Central memory CD8-positive, alpha-beta T cell (primary cell): ENCODE results near the gene PITRM1.
"Not testable (repeated sequence)": the region's sequence is repeated elsewhere in the genome, so short reads cannot be mapped to it uniquely, and the experiment has no call there.

Source experiments
- ATAC-seq: fragments of 150-1000 bp; cut with Tn5 transposase; replicated peaks from 2 replicates; pipeline ENCODE4 v1.10.0; 2022; ENCODE audit warnings: mild to moderate bottlenecking, moderate FRiP score, moderate number of reproducible peaks; ENCODE audit not compliant: poor library complexity, severe bottlenecking; ENCODE audit errors: extremely low read depth
- DNase-seq, 2 donors: peaks; one replicate each; pipeline ENCODE4 v3.0.0; 2021; ENCODE audit warnings: low spot score in 2 of 2
- H3K27ac Mint-ChIP-seq: one replicate; pipeline ENCODE4 v1.8.0; 2022; ENCODE audit warnings: low read depth, mild to moderate bottlenecking, moderate library complexity, mixed read lengths
- H3K27me3 Mint-ChIP-seq: one replicate; pipeline ENCODE4 v1.8.0; 2022; ENCODE audit warnings: mixed read lengths
- H3K36me3 Mint-ChIP-seq: one replicate; pipeline ENCODE4 v1.8.0; 2022; ENCODE audit warnings: mild to moderate bottlenecking, moderate library complexity, mixed read lengths; ENCODE audit not compliant: insufficient read depth
- H3K4me1 Mint-ChIP-seq: one replicate; pipeline ENCODE4 v1.8.0; 2022; ENCODE audit warnings: mixed read lengths
- H3K4me3 Mint-ChIP-seq: one replicate; pipeline ENCODE4 v1.8.0; 2022; ENCODE audit warnings: mild to moderate bottlenecking, moderate library complexity, mixed read lengths
- H3K9me3 Mint-ChIP-seq: one replicate; pipeline ENCODE4 v1.8.0; 2022; ENCODE audit warnings: mixed read lengths

PITRM1 gene

DNA sequence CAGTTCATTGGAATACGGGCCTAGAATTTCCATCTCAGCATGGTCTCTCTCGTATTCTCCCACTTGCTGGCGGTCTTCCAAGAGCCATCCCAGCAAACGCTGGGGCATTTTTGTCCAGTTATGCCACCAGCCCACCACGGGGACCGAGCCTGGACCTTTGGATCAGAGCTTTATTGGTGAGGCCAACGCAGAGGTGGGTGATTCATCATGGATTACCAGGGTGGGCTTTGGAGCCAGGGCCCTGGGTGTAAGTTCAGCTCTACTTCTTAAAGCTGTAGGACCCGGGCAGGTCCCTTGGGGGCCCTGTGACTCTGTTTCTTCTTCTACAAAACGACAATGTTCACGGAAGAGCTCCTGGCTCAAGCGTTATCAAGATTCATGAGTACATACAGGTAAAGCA lies 22.7 kb upstream of the PITRM1 start:
- Mint-ChIP-seq H3K4me1 (peaks cover 29% of the 10 kb centered on the region), H3K9me3 (no peaks in the 10 kb centered on the region), H3K27ac (no peak overlapping the region), H3K4me3 (no peak overlapping the region), H3K36me3 (no peaks in the 10 kb centered on the region), H3K27me3 (peaks cover 43% of the 10 kb centered on the region)
- DNase-seq, result no peak
- no peak for ATAC-seq

DNA sequence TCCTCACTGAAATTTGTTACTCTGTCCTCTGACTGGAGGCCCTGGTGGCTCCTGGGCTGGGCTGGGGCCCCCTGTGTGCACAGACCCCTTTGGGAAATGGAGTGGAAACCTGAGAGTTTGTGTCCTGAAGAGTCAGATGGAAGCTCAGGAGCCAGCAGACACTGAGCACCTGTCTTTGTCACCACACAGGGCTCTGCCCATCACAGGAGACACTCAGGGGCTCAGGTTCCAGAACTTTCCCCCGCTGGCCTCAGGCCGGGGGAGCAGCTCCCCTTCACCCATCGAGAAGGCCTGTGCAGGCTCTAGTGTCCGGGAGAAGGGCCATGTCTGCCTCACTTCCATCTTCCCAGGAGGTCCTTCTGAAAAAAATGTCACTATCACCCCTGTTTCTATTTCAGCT lies 22.3 kb upstream of the PITRM1 start:
- peaks cover 39% of the 10 kb centered on the region for H3K27me3 Mint-ChIP-seq
- H3K9me3 Mint-ChIP-seq, result no peaks in the 10 kb centered on the region
- no peak for DNase-seq
- peaks cover 29% of the 10 kb centered on the region for H3K4me1 Mint-ChIP-seq
- H3K27ac Mint-ChIP-seq, result no peak overlapping the region
- H3K36me3 Mint-ChIP-seq, result no peaks in the 10 kb centered on the region
- ATAC-seq, result no peak
- H3K4me3 Mint-ChIP-seq, result no peak overlapping the region

DNA sequence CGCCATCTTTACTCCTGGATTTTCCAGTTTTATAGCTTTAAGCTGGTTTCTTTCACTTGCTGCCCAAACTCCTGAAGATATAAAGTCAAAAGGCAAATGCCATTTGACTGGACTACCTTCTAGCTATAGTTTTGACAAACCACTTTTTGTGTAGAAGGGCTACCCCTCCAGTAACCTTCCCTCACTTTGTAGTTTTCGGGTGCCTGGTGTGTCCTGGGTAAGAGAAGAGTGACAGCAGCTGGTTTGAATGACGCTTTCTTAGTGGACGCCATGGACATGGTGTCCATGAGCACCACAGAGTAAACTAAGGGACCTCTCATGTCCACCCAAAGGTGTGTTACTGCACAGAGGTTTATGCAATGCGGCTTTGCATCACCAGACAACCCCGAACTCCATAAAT lies 21.2 kb upstream of the PITRM1 start:
- H3K4me1 Mint-ChIP-seq, result peaks cover 22% of the 10 kb centered on the region
- peaks cover 28% of the 10 kb centered on the region for H3K27me3 Mint-ChIP-seq
- ATAC-seq (no peak), DNase-seq (no peak)
- H3K9me3 Mint-ChIP-seq, result no peaks in the 10 kb centered on the region
- H3K4me3 Mint-ChIP-seq, result no peak overlapping the region
- H3K27ac Mint-ChIP-seq, result no peak overlapping the region
- H3K36me3 Mint-ChIP-seq, result no peaks in the 10 kb centered on the region

DNA sequence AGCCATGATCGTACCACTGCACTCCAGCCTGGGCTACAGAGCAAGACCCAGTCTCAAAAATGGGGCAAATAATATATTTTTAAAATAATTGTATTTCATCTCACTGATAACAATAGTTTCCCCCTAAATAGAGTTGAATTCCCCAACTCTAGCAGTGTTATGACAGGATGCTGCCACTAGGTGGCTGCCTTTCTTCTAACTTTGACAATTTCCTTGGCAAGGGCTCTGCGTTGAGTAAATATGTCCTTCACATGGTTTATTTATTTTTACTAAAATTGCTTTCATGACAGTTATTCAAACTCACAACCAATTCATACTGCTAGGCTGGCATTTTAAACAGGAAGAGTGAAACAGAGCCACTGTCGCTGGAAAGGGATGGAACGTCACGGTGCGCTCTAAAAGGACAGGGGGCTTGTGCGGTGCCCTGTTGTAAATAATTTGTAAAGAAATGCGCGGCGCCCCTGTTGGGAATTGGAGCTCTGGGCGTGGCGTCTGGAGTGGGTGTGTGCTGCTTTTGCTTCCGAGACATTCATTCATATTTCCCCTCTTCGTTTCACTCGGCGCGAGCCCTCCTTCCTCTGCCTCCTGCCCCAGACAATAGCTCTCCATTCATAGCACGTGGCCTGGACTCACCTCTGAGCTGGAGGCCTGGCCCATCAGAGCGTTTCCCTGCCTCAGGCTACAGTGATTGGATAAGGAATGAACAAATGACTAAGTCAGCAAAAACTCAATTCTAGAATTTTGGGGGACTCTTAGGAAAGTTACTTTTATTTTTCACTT lies 20.5 kb upstream of the PITRM1 start:
- Mint-ChIP-seq H3K4me1 (peaks cover 15% of the 10 kb centered on the region), H3K27ac (no peak overlapping the region), H3K4me3 (no peak overlapping the region), H3K27me3 (peaks cover 21% of the 10 kb centered on the region), H3K36me3 (no peaks in the 10 kb centered on the region), H3K9me3 (no peaks in the 10 kb centered on the region)
- DNase-seq (no peak), ATAC-seq (no peak)

DNA sequence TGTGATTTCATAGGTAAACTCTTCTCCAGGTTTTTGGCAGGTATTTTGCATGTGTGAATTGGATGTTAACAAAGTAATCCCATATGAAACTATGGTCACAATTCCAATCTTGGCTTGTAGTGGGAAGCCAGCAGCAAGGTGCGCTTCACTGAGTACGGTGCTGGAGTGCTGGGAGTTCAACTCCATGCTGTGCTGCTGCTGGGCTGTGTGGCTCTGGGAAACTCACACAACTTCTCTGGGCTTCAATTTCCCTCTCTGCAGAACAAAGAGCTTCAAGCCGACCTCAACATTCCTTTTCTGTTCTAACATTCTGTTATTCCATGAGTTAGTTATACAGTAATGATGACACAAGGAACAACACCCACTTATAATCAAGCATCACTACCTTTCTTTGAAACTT lies 18.2 kb upstream of the PITRM1 start:
- ATAC-seq, result no peak
- H3K27ac Mint-ChIP-seq, result no peak overlapping the region
- no peaks in the 10 kb centered on the region for H3K36me3 Mint-ChIP-seq
- H3K4me1 Mint-ChIP-seq, result peaks cover 12% of the 10 kb centered on the region
- peaks cover 15% of the 10 kb centered on the region for H3K27me3 Mint-ChIP-seq
- no peak for DNase-seq
- H3K9me3 Mint-ChIP-seq, result no peaks in the 10 kb centered on the region
- H3K4me3 Mint-ChIP-seq, result no peak overlapping the region

DNA sequence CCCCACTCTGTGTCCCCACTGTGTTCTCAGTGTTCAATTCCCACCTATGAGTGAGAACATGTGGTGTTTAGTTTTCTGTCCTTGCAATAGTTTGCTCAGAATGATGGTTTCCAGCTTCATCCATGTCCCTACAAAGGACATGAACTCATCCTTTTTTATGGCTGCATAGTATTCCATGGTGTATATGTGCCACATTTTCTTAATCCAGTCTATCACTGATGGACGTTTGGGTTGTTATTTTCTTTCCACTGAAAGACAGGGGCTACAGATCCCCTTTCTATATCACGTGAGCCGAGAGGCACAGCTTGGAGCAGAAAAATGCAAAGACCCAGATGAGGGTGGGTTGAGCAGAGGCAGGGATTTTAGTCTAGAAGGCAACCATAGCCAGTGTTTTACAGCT lies 14.6 kb upstream of the PITRM1 start:
- H3K27me3 Mint-ChIP-seq, result peaks cover 20% of the 10 kb centered on the region
- not testable (repeated sequence) for H3K9me3 Mint-ChIP-seq, ATAC-seq, DNase-seq, H3K27ac Mint-ChIP-seq, H3K36me3 Mint-ChIP-seq, H3K4me3 Mint-ChIP-seq, H3K4me1 Mint-ChIP-seq

DNA sequence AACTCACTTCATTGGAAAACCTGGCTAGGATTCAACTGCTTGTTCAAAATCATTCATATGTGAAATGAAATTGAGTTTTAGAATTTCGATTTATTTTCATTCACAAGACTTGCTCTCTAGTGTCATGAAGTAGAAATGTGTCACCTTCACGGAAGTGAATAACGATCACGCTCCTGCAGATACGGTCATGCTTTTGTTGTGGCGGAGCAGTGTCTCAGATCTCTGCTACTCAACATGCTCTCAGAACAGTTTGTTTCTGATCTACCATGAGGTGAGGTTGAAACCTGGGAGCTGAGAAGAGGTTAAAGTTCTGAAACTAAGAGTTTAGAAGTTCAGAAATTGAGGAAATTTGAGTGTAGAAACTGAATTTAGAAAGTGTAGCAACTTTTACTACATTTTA lies 13.8 kb upstream of the PITRM1 start:
- H3K9me3 Mint-ChIP-seq, result no peaks in the 10 kb centered on the region
- H3K27ac Mint-ChIP-seq, result no peak overlapping the region
- ATAC-seq, result peak; percentile 82
- H3K4me1 Mint-ChIP-seq, result peaks cover 5% of the 10 kb centered on the region
- no peak overlapping the region for H3K4me3 Mint-ChIP-seq
- no peak for DNase-seq
- H3K27me3 Mint-ChIP-seq, result peaks cover 29% of the 10 kb centered on the region
- no peaks in the 10 kb centered on the region for H3K36me3 Mint-ChIP-seq

DNA sequence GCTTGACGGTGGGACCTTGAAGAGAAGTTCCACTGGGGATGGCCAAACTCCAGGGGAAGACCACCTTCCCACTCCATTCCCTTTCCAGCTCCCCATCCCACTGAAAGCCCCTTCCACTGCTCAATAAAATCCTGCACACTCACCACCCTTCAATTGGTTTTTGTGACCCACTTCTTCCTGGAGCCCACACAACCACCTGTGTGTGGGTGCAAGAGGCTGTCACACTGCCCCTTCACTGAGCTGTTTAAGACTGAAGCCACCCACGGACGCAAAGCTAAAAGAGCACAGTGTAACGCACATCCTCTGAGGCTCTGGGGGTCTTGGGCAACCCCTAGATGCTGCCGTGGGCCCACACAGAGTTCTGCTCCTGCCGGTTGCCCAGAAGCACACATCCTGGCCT lies 12.8 kb upstream of the PITRM1 start:
- H3K36me3 Mint-ChIP-seq, result no peaks in the 10 kb centered on the region
- no peaks in the 10 kb centered on the region for H3K9me3 Mint-ChIP-seq
- peaks cover 30% of the 10 kb centered on the region for H3K27me3 Mint-ChIP-seq
- H3K4me3 Mint-ChIP-seq, result no peak overlapping the region
- no peak for ATAC-seq
- H3K4me1 Mint-ChIP-seq, result peaks cover 5% of the 10 kb centered on the region
- H3K27ac Mint-ChIP-seq, result no peak overlapping the region
- no peak for DNase-seq

DNA sequence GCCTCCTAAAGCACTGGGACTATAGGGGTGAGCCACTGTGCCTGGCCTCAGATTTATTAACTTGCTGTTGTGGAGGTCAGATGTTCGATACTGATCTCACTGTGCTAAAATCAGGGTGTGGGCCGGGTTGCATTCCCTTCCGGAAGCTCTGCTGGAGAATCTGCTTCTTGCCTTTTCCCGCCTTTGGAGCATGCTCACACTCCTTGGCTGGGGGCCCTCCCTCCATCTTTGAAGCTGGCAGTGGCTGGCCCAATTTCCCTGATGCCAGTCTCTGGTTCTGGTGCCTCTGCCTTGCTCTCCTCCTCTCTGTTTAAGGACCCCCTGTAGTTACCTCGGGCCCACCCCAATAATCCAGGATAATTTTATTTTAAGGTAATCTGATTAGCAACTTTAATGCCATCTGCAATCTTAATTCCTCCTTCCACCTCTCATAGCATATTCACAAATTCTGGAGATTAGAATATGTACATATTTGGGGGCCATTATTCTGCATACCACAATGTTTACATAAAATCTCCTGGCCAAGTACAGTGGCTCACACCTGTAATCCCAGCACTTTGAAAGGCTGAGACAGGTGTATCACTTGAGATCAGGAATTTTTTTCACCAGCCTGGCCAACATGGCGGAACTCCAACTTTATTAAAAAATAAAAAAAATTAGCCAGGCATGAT lies 7.9 kb upstream of the PITRM1 start:
- ATAC-seq, result no peak
- Mint-ChIP-seq H3K4me1 (no peaks in the 10 kb centered on the region), H3K27me3 (peaks cover 45% of the 10 kb centered on the region), H3K36me3 (no peaks in the 10 kb centered on the region), H3K4me3 (no peak overlapping the region), H3K9me3 (no peaks in the 10 kb centered on the region), H3K27ac (no peak overlapping the region)
- DNase-seq, result no peak

DNA sequence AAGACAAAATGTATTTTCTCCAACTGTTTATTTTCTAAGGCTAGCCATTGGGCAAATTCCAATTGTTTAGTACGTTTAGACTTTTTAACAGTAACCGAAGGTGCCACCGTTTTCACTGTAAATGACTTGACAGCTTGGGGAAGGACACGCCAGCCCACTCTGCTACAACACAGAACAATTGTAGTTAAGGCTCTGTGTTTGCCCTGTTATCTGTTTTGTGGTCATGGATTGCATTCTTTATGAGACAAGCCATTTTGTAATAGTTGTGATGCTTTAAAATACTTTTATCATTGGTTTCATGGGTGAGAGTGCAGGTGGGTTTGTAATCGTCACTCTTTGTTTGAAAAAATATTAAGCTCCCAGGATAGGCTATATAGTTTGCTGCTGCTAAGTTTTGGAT lies 6.6 kb upstream of the PITRM1 start:
- Mint-ChIP-seq H3K4me1 (no peaks in the 10 kb centered on the region), H3K9me3 (no peaks in the 10 kb centered on the region), H3K27ac (no peak overlapping the region), H3K4me3 (no peak overlapping the region), H3K36me3 (no peaks in the 10 kb centered on the region), H3K27me3 (peaks cover 44% of the 10 kb centered on the region)
- ATAC-seq (no peak), DNase-seq (no peak)

DNA sequence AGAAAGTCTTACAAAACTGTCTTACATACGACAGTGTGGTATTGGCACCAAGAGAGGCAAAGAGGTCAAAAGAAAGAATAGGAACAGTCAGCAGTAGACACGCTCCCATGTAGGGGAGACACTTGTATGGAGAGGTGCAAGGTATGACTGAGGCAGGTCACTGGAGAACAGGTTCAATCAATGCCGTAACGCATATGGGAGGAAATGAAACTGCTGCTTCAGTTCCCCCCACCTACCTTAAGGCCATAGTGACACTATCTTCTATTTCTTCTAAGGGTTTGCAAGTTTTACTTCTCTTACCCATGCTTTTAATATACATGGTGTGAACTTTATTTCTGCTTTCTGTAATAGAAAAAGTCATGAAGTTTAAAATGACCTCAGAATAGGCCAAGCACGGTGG lies 5.5 kb upstream of the PITRM1 start:
- Mint-ChIP-seq H3K4me3 (no peak overlapping the region), H3K36me3 (peaks cover 1% of the 10 kb centered on the region), H3K27me3 (peaks cover 33% of the 10 kb centered on the region), H3K27ac (no peak overlapping the region), H3K9me3 (no peaks in the 10 kb centered on the region), H3K4me1 (peaks cover 2% of the 10 kb centered on the region)
- DNase-seq (no peak), ATAC-seq (no peak)

DNA sequence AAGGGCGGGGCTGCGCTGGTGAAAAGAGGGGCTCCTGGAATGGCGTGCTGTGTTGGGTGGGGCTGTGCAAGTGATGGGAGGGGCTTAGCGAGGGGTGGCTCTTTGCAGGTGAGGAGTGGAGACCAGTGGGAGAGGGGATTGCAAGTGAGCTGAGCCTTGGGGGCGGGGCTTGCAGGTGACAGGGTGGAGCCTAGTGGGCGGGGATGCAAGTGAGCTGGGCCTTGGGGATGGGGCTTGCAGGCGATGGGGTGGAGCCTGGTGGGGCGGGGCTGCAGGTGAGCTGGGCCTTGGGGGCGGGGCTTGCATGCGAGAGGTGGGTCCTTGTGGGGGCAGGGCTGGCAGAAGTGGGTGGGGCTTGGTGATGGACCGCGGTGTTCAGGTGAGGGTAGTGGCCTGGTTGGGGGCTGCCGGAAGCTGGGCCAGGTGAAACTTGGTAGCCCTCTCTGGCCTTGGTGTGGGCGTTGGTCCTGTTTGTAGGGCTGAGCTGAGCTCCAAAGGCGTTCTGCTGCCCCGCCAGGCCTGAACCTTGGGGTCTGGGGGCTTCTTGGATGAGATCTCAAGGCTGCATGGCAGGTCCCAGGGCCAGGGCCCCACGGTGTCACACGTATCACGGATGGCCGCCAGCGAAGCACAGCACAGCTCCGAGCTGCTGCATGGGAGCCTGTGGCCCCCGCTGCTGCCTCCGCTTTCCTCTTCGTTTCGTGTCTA lies 743 bp upstream of the PITRM1 start:
- Mint-ChIP-seq H3K27me3 (no peaks in the 10 kb centered on the region), H3K4me1 (peaks cover 12% of the 10 kb centered on the region), H3K4me3 (peak overlapping the region; percentile 67), H3K27ac (peak overlapping the region; percentile 39), H3K9me3 (no peaks in the 10 kb centered on the region), H3K36me3 (peaks cover 19% of the 10 kb centered on the region)
- DNase-seq (no peak), ATAC-seq (peak; percentile 20)

DNA sequence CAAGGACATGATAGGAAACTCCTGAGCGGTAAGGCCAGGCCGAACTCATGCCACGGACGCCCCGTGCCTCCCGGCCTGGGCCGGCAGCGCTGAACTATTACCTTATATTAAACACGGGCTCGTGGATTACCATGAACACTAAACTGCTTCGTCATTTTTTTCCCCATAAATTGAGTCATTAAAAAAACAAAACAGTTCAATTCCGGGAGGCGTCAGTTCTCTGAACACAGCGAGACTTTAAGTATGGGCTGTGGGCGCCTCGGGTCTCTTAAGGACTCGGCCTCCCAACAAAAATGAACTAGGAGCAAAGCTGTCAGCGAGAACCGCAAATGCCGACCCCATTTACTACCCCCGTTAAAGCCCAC lies 519 bp downstream of the PITRM1 start:
- ATAC-seq, result peak; percentile 0

More for the DNA sequence above, 519 bp downstream of the PITRM1 start:
- H3K27ac Mint-ChIP-seq, result peak overlapping the region; percentile 39
- peak overlapping the region; percentile 67 for H3K4me3 Mint-ChIP-seq
- no peaks in the 10 kb centered on the region for H3K9me3 Mint-ChIP-seq
- peaks cover 28% of the 10 kb centered on the region for H3K36me3 Mint-ChIP-seq
- DNase-seq, result no peak
- no peaks in the 10 kb centered on the region for H3K27me3 Mint-ChIP-seq
- H3K4me1 Mint-ChIP-seq, result peaks cover 12% of the 10 kb centered on the region
